ENCODE results near the gene MFAP3L. TPM values are rescaled to one million over a fixed set of nuclear protein-coding genes. Genes with fewer than 3 reads are reported as not detected.

The MFAP3L gene
- total and polyA plus RNA-seq, 8 donors, result 0.29 to 2.4 (median 0.53) TPM; not detected in 1

DNA sequence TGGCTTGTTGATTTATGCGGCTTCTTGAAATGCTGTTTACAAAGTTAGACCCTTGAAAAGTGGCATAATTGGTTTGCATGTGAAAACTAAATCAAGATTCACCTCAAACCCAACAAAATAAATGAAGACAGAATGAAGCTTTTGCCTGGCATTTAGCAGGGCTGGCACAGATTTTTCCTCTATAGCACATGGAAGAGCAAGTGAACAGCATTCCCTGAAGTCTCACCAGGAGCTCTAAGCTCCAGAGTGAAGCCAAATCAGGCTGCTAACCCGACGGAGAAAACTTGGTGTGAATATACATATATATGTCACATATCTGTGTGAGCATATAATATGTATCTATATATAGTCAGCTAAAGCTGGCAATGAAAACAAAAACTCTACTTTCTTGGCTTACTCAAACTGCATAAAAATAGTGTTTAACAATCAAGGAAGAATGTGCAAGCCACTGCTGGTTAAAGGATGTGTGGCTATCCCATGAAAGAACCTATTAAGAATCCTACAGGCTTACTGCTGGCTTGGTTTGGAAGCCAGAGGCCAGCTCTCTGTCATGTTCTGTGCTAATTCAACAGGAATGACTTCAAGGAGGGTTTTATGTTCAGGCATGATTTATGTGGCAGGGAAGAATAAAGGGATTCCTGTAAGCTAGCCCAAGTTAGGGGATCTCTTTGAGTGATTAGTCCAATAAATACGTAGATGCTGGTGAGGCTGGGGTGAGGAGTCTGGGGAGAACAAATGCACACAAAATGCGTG is 69.9 kb downstream of the MFAP3L start:
- intact Hi-C loops (cut with DNase I; ENCODE audit: low total_unique reads), result no loop called here
- no peaks in the 10 kb centered on the region for H3K4me1 ChIP-seq
- H3K9me3 ChIP-seq, result no peaks in the 10 kb centered on the region
- no peak for DNase-seq
- 68 to 82% (median 78%) methylated on average over 5 of the region's 5 CpGs for WGBS, 5 donors
- H3K36me3 ChIP-seq, result no peaks in the 10 kb centered on the region
- H3K27ac ChIP-seq, result no peak overlapping the region
- H3K27me3 ChIP-seq, result no peaks in the 10 kb centered on the region
- TF ChIP-seq POLR2AphosphoS5 (IDR thresholded peaks at IDR 0.05), result no peak
- TF ChIP-seq EP300 (IDR thresholded peaks at IDR 0.05), result no peak
- no peak for TF ChIP-seq CTCF (IDR thresholded peaks at IDR 0.05)
- no peak for TF ChIP-seq POLR2A (IDR thresholded peaks at IDR 0.05)
- no peak overlapping the region for H3K4me3 ChIP-seq

DNA sequence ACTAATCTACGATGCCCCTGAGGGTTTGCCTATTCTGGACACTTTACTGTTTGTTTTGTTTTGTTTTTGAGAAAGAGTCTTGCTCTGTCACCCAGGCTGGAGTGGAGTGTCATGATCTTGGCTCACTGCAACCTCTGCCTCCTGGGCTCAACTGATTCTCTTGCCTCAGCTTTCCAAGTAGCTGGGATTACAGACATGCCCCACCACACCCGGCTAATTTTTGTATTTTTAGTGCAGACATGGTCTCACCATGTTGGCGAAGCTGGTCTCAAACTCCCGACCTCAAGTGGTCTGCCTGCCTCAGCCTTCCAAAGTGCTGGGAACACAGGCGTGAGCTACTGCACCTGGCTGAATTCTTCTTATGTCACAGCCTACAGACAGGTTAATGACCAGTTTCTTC is 70.7 kb downstream of the MFAP3L start:
- Histone ChIP-seq H3K36me3 (no peaks in the 10 kb centered on the region), H3K27ac (no peak overlapping the region), H3K4me1 (no peaks in the 10 kb centered on the region), H3K9me3 (no peaks in the 10 kb centered on the region), H3K4me3 (no peak overlapping the region), H3K27me3 (no peaks in the 10 kb centered on the region)
- TF ChIP-seq POLR2A (IDR thresholded peaks at IDR 0.05), result no peak
- TF ChIP-seq POLR2AphosphoS5 (IDR thresholded peaks at IDR 0.05), result no peak
- no peak for TF ChIP-seq EP300 (IDR thresholded peaks at IDR 0.05)
- TF ChIP-seq CTCF (IDR thresholded peaks at IDR 0.05), result no peak
- WGBS, 5 donors, result 82 to 90% (median 85%) methylated on average over 5 of the region's 5 CpGs
- no peak for DNase-seq
- intact Hi-C loops (cut with DNase I; ENCODE audit: low total_unique reads), result no loop called here

DNA sequence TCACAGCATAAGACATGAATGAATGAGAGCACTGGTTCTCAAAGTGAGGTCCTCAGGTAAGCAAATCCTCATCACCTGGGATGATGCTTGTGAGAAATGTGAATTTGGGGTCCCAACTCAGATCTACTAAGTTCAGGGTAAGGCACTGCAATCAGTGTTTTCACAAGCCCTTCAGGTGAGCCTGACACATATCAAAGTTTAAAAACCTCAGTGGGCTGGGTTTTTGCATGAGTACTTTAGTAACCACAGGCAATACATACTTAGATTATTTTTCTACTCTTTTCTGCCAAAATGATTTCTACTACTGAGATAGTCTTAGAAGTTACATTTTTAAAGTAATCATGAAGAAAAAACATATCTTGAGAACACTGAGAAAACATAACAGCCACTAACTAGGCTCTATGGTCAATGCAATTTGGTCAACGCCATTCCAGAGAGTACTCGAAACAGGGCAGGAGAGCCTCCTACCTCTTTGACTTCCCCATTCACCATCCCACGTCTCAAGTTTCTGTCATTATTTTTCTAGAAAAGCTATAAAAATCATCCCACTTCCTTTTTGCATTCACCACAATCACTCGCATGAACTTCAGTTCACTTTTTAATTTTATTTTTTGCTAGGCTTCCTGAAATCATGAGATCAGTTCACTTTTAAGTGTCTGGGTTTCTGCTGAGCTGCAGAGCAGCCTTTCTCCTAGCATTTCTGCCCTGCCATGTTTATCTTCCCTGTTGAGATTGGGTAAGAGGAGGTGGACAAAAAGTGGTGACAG is 73.8 kb downstream of the MFAP3L start:
- DNase-seq, result no peak
- TF ChIP-seq EP300 (IDR thresholded peaks at IDR 0.05) (no peak), POLR2AphosphoS5 (IDR thresholded peaks at IDR 0.05) (no peak), CTCF (IDR thresholded peaks at IDR 0.05) (no peak), POLR2A (IDR thresholded peaks at IDR 0.05) (no peak)
- intact Hi-C loops (cut with DNase I; ENCODE audit: low total_unique reads), result no loop called here
- Histone ChIP-seq H3K27ac (no peak overlapping the region), H3K36me3 (no peaks in the 10 kb centered on the region), H3K4me1 (no peaks in the 10 kb centered on the region), H3K27me3 (peaks cover 0 to 13% (median 0%) of the 10 kb centered on the region in 3 donors), H3K4me3 (no peak overlapping the region), H3K9me3 (no peaks in the 10 kb centered on the region)
- 70 to 80% (median 72%) methylated on average over 4 of the region's 4 CpGs for WGBS, 5 donors

GRCh38 chr4:169948271-169948670 is 77.9 kb downstream of the MFAP3L start:
- 49 to 64% (median 60%) methylated on average over 3 of the region's 3 CpGs for WGBS, 5 donors
- Histone ChIP-seq H3K27me3 (peaks cover 0 to 13% (median 0%) of the 10 kb centered on the region in 3 donors), H3K27ac (no peak overlapping the region), H3K4me3 (no peak overlapping the region), H3K4me1 (no peaks in the 10 kb centered on the region), H3K9me3 (no peaks in the 10 kb centered on the region), H3K36me3 (no peaks in the 10 kb centered on the region)
- intact Hi-C loops (cut with DNase I; ENCODE audit: low total_unique reads), result no loop called here
- DNase-seq, result no peak
- no peak for TF ChIP-seq POLR2AphosphoS5 (IDR thresholded peaks at IDR 0.05)

All from stomach (tissue), 9 donors.